ENCODE measurements around the gene CARNS1. TPM values are rescaled to one million over a fixed set of nuclear protein-coding genes. Genes with fewer than 3 reads are reported as not detected.
"Not testable (repeated sequence)": the region's sequence is repeated elsewhere in the genome, so short reads cannot be mapped to it uniquely, and the experiment has no call there.

CARNS1 gene
- total RNA-seq, 1 experiment from 2014 or later: 0.34 TPM

- DNase-seq (ENCODE audit: low read depth): no peak
Observed at GRCh38 chr11:67409781-67410368, 5.6 kb upstream of the CARNS1 start.

- no peak for DNase-seq (ENCODE audit: low read depth)
Observed at GRCh38 chr11:67410369-67410831, 5.1 kb upstream of the CARNS1 start.

GRCh38 chr11:67410984-67411784 is 4.3 kb upstream of the CARNS1 start:
- no peak for DNase-seq (ENCODE audit: low read depth)

- DNase-seq (ENCODE audit: low read depth): no peak
Observed at GRCh38 chr11:67411785-67412152, 3.7 kb upstream of the CARNS1 start.

- no peak for DNase-seq (ENCODE audit: low read depth)
Observed at GRCh38 chr11:67412495-67413179, 2.8 kb upstream of the CARNS1 start.

- DNase-seq (ENCODE audit: low read depth): no peak
Observed at GRCh38 chr11:67413266-67413849, 2.1 kb upstream of the CARNS1 start.

- peak; percentile 57 for DNase-seq (ENCODE audit: low read depth)
Observed at GRCh38 chr11:67416416-67417335, 1.2 kb downstream of the CARNS1 start.

- DNase-seq (ENCODE audit: low read depth): no peak
Observed at GRCh38 chr11:67417425-67417824, 1.9 kb downstream of the CARNS1 start.

GRCh38 chr11:67418476-67419281 is 3.2 kb downstream of the CARNS1 start:
- no peak for DNase-seq (ENCODE audit: low read depth)

- DNase-seq (ENCODE audit: low read depth): no peak
Observed at GRCh38 chr11:67419325-67420049, 4.0 kb downstream of the CARNS1 start.

GRCh38 chr11:67420147-67420645 is 4.7 kb downstream of the CARNS1 start:
- DNase-seq (ENCODE audit: low read depth): no peak

- peak; percentile 96 for DNase-seq (ENCODE audit: low read depth)
Observed at GRCh38 chr11:67420646-67421429, 5.4 kb downstream of the CARNS1 start.

- DNase-seq (ENCODE audit: low read depth): no peak
Observed at GRCh38 chr11:67421430-67422031, 6.1 kb downstream of the CARNS1 start.

- no peak for DNase-seq (ENCODE audit: low read depth)
Observed at GRCh38 chr11:67422891-67423290, 7.4 kb downstream of the CARNS1 start.

- DNase-seq (ENCODE audit: low read depth): no peak
Observed at GRCh38 chr11:67423466-67423865, 8.0 kb downstream of the CARNS1 start.

GRCh38 chr11:67423891-67424613 is 8.6 kb downstream of the CARNS1 start:
- no peak for DNase-seq (ENCODE audit: low read depth)

- not testable (repeated sequence) for DNase-seq (ENCODE audit: low read depth)
Observed at GRCh38 chr11:67427364-67427859, 11.9 kb downstream of the CARNS1 start.

All from Daoy (cell line).